A673 (cell line): ENCODE results near the gene PASK. TPM values are rescaled to one million over a fixed set of nuclear protein-coding genes. Genes with fewer than 3 reads are reported as not detected.

Source experiments
- BruUV-seq: library from RNA; stranded (reverse); fragments of 400-500 nt; replicated peaks from 2 replicates; lab custom pipeline; 2021; lab: Mats Ljungman, UMichigan
- CTCF ChIA-PET: fragments of 300-600 bp; sonication (Branson Sonifier 250); formaldehyde crosslinking; loops from one replicate; lab custom pipeline; 2022; ENCODE audit warnings: antibody characterized with exemption; lab: Charles Lee
- POLR2A ChIA-PET: fragments of 300-600 bp; sonication (Branson Sonifier 250); formaldehyde crosslinking; loops from one replicate; lab custom pipeline; 2022; ENCODE audit warnings: antibody characterized with exemption; ENCODE audit not compliant: low non-redundant PET; lab: Charles Lee
- DNase-seq: peaks from one replicate; pipeline ENCODE4 v3.0.0-alpha.2; 2015; ENCODE audit warnings: low spot score
- H3K27ac ChIP-seq: fragments of 200-600 bp; sonication (generic); 2 replicates; pipeline ENCODE4 v1.5.1; 2016; ENCODE audit warnings: mixed run types, low read depth, mild to moderate bottlenecking, mixed read lengths, antibody characterized with exemption, low read length; ENCODE audit not compliant: poor library complexity, severe bottlenecking
- H3K27me3 ChIP-seq: fragments of 200-600 bp; sonication (generic); replicated peaks from 2 replicates; pipeline ENCODE4 v1.6.1; 2017; ENCODE audit warnings: mixed run types, low read depth, mild to moderate bottlenecking, mixed read lengths, antibody characterized with exemption, low read length; ENCODE audit not compliant: insufficient read depth, poor library complexity
- H3K36me3 ChIP-seq: fragments of 200-600 bp; sonication (generic); 2 replicates; pipeline ENCODE4 v1.6.1; 2016; ENCODE audit warnings: mixed run types, mild to moderate bottlenecking, mixed read lengths, antibody characterized with exemption, low read length; ENCODE audit not compliant: insufficient read depth, poor library complexity, severe bottlenecking
- H3K4me1 ChIP-seq: fragments of 200-600 bp; sonication (generic); 2 replicates; pipeline ENCODE4 v1.6.1; 2017; ENCODE audit warnings: mixed run types, mild to moderate bottlenecking, mixed read lengths, antibody characterized with exemption, low read length; ENCODE audit not compliant: insufficient read depth, poor library complexity, severe bottlenecking
- H3K4me3 ChIP-seq: fragments of 200-600 bp; sonication (generic); 2 replicates; pipeline ENCODE4 v1.5.1; 2016; ENCODE audit warnings: low read depth, mixed run types, mild to moderate bottlenecking, mixed read lengths, low read length; ENCODE audit not compliant: poor library complexity, severe bottlenecking
- H3K9me3 ChIP-seq: fragments of 200-600 bp; sonication (generic); 2 replicates; pipeline ENCODE4 v1.6.1; 2016; ENCODE audit warnings: mixed run types, low read depth, mild to moderate bottlenecking, mixed read lengths, antibody characterized with exemption, low read length; ENCODE audit not compliant: poor library complexity, severe bottlenecking
- EZH2 ChIP-seq: fragments of 200-600 bp; sonication (generic); IDR thresholded peaks from 2 replicates; pipeline ENCODE4 v1.6.1; 2017; ENCODE audit warnings: borderline replicate concordance, low read depth, mild to moderate bottlenecking, mixed read lengths, antibody characterized with exemption, low read length; ENCODE audit not compliant: poor library complexity, severe bottlenecking
- intact Hi-C: fragments of 100-400 bp; cut with micrococcal nuclease; formaldehyde crosslinking; loops from one replicate; pipeline ENCODE4 v1.10.0; 2022; ENCODE audit not compliant: unreplicated experiment
- total RNA-seq: library from RNA; stranded (reverse); gene quantifications from 2 replicates; pipeline ENCODE4 v1.2.3, GENCODE V29; 2021
- TF ChIP-seq, protein P1 (sequence below): fragments of 300-800, 200-600 bp; sonication (generic); conservative IDR thresholded peaks from 2 replicates; pipeline ENCODE4 v1.5.1; 2017; ENCODE audit warnings: low read depth, mild to moderate bottlenecking, antibody characterized with exemption, low read length, moderate library complexity, mixed read lengths

PASK gene
- total RNA-seq, 1 experiment from 2014 or later: 59.4 TPM

DNA sequence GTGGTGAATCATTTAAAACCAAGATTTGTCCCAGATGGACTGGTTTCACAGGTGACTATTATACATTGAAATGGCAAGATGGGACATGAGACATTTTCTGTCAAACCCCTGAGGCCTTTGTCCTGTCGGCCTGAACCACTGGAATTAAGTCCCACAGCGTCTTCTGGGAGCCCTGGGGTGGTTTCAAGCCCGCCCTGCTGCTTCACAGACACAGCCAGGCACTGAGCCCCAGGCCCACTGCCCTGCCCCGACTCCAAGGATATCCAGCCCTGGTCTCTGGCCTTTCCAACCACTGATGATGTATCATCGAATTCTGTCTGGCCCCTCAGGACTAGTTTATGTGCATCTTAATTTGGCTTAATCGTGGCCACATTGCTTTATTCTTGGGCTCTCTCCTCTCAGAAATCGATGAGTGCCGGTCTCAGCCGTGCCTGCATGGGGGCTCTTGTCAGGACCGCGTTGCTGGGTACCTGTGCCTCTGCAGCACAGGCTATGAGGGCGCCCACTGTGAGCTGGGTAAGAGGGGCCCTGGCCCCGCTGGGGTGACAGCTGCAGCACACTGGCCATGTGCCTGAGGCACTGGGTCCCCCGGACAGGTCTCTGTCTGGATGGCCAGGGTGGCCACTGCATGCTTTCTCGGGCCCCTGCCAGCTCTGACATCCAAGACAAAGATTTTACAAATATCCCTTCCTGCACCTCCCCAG lies 86.7 kb downstream of the PASK start:
- no peak for DNase-seq
- Histone ChIP-seq H3K36me3 (no peaks in the 10 kb centered on the region), H3K9me3 (no peaks in the 10 kb centered on the region), H3K4me3 (no peak overlapping the region), H3K27ac (no peak overlapping the region), H3K27me3 (no peaks in the 10 kb centered on the region), H3K4me1 (no peaks in the 10 kb centered on the region)
- TF ChIP-seq, protein P1, sequence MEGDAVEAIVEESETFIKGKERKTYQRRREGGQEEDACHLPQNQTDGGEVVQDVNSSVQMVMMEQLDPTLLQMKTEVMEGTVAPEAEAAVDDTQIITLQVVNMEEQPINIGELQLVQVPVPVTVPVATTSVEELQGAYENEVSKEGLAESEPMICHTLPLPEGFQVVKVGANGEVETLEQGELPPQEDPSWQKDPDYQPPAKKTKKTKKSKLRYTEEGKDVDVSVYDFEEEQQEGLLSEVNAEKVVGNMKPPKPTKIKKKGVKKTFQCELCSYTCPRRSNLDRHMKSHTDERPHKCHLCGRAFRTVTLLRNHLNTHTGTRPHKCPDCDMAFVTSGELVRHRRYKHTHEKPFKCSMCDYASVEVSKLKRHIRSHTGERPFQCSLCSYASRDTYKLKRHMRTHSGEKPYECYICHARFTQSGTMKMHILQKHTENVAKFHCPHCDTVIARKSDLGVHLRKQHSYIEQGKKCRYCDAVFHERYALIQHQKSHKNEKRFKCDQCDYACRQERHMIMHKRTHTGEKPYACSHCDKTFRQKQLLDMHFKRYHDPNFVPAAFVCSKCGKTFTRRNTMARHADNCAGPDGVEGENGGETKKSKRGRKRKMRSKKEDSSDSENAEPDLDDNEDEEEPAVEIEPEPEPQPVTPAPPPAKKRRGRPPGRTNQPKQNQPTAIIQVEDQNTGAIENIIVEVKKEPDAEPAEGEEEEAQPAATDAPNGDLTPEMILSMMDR: no peak
- no peak for TF ChIP-seq EZH2
- intact Hi-C loops: no loop called here
- ChIA-PET POLR2A (no interaction called here), CTCF (no interaction called here)
- BruUV-seq: no TSS peak

- BruUV-seq: no TSS peak
- Histone ChIP-seq H3K4me3 (no peak overlapping the region), H3K27me3 (no peaks in the 10 kb centered on the region), H3K36me3 (no peaks in the 10 kb centered on the region), H3K4me1 (no peaks in the 10 kb centered on the region), H3K9me3 (no peaks in the 10 kb centered on the region), H3K27ac (no peak overlapping the region)
- ChIA-PET POLR2A (no interaction called here), CTCF (no interaction called here)
- DNase-seq: no peak
- TF ChIP-seq, protein P1: no peak
- TF ChIP-seq EZH2: no peak
- intact Hi-C loops: loop anchor here (2.0 kb wide), 1 partner anchor 16 kb away; no protein-coding TSS in a partner anchor
Measured at GRCh38 chr2:241061275-241061674, 88.0 kb downstream of the PASK start.

Other genes with a start within 250 kb of the PASK start
- not detected in 2 replicates for gene CROCC2, start 243.1 kb downstream of the PASK start, total RNA-seq
- gene SNED1, start 150.9 kb downstream of the PASK start, total RNA-seq: 3.0 and 5.0 TPM in 2 replicates
- 39.4 and 39.8 TPM in 2 replicates for gene MTERF4, start 47.2 kb downstream of the PASK start, total RNA-seq
- gene PPP1R7, start 995 bp upstream of the PASK start, total RNA-seq: 70.7 and 76.5 TPM in 2 replicates
- 0.45 and 0.96 TPM in 2 replicates for gene ANO7, start 39.2 kb upstream of the PASK start, total RNA-seq
- gene HDLBP, start 166.2 kb upstream of the PASK start, total RNA-seq: 510 and 581 TPM in 2 replicates
- 342 and 360 TPM in 2 replicates for gene SEPTIN2, start 166.5 kb upstream of the PASK start, total RNA-seq
- gene FARP2, start 206.8 kb upstream of the PASK start, total RNA-seq: 53.3 and 72.1 TPM in 2 replicates